Endothelial cell of umbilical vein (primary cell): Measurements from ENCODE around the gene LPAR1. TPM values are rescaled to one million over a fixed set of nuclear protein-coding genes. Genes with fewer than 3 reads are reported as not detected.

Source experiments
- BruUV-seq: library from RNA; stranded (reverse); fragments of 400-500 nt; replicated peaks from 2 replicates; lab custom pipeline; 2021; lab: Mats Ljungman, UMichigan
- CTCF ChIA-PET: fragments of 300-600, 350-600 bp; sonication (Branson Sonifier 250); formaldehyde crosslinking; loops from one replicate; lab custom pipeline; 2021; ENCODE audit warnings: antibody characterized with exemption, inconsistent platforms; lab: Charles Lee
- POLR2A ChIA-PET: fragments of 300-600, 350-600 bp; sonication (Branson Sonifier 250); formaldehyde crosslinking; loops from one replicate; lab custom pipeline; 2021; ENCODE audit warnings: antibody characterized with exemption, inconsistent platforms; lab: Charles Lee
- DNase-seq: peaks from one replicate; pipeline ENCODE4 v3.0.0-alpha.2; 2011; ENCODE audit warnings: low read depth, low spot score
- FAIRE-seq: peaks from 2 replicates; lab custom pipeline; 2011; peaks lifted over from hg19 to GRCh38; lab: Jason Lieb, UNC
- H2AFZ ChIP-seq: 2 replicates; pipeline ENCODE4 v1.6.0; 2012; ENCODE audit warnings: low read depth, low read length, control low read depth, inconsistent platforms
- H3K27ac ChIP-seq: 2 replicates; pipeline ENCODE4 v1.5.1; 2011; ENCODE audit warnings: low read depth, mild to moderate bottlenecking, control low read depth, low read length, moderate library complexity; ENCODE audit not compliant: insufficient read depth
- H3K27me3 ChIP-seq, 2 experiments: 2 replicates each; pipeline versions ENCODE4 v1.6.0 to v1.6.1; 2011; ENCODE audit warnings: low read length in 2 of 2, mixed read lengths in 1 of 2; ENCODE audit not compliant: control insufficient read depth in 2 of 2, insufficient read depth in 2 of 2
- H3K36me3 ChIP-seq, 2 experiments: 2 replicates in 1 of 2; 3 replicates in 1 of 2; pipeline ENCODE4 v1.5.1; 2011; ENCODE audit warnings: low read length in 2 of 2, mild to moderate bottlenecking in 1 of 2, moderate library complexity in 1 of 2; ENCODE audit not compliant: control insufficient read depth in 2 of 2, insufficient read depth in 2 of 2; ENCODE audit errors: extremely low read depth in 1 of 2
- H3K4me1 ChIP-seq: 3 replicates; pipeline ENCODE4 v1.5.1; 2011; ENCODE audit warnings: mild to moderate bottlenecking, low read length; ENCODE audit not compliant: control insufficient read depth, insufficient read depth; ENCODE audit errors: extremely low read depth
- H3K4me2 ChIP-seq: 2 replicates; pipeline ENCODE4 v1.6.1; 2011; ENCODE audit warnings: low read length, control low read depth, mixed read lengths; ENCODE audit not compliant: insufficient read depth
- H3K4me3 ChIP-seq, 3 experiments: fragments of 200-600 bp in 1 of 3; sonication (generic), shearing (Covaris generic) in 1 of 3; replicated peaks in 1 of 3; 2 replicates each; pipeline ENCODE4 v1.5.1; 2011 to 2016; ENCODE audit warnings: control low read depth in 3 of 3, low read length in 3 of 3, mild to moderate bottlenecking in 2 of 3, inconsistent platforms in 1 of 3, low read depth in 1 of 3, moderate library complexity in 1 of 3; ENCODE audit not compliant: insufficient read depth in 1 of 3
- H3K79me2 ChIP-seq: 2 replicates; pipeline ENCODE4 v1.6.0; 2012; ENCODE audit warnings: low read length, inconsistent platforms; ENCODE audit not compliant: control insufficient read depth, insufficient read depth
- H3K9ac ChIP-seq: replicated peaks from 2 replicates; pipeline ENCODE3; 2011; ENCODE audit warnings: low read length, control low read depth; ENCODE audit not compliant: insufficient read depth; ENCODE audit errors: extremely low read depth
- H3K9me1 ChIP-seq: replicated peaks from 3 replicates; pipeline ENCODE4 v1.6.0; 2011; ENCODE audit warnings: mild to moderate bottlenecking, low read length; ENCODE audit not compliant: control insufficient read depth, insufficient read depth; ENCODE audit errors: extremely low read depth
- H3K9me3 ChIP-seq: replicated peaks from 2 replicates; pipeline ENCODE4 v1.5.1; 2012; ENCODE audit warnings: low read length, inconsistent platforms; ENCODE audit not compliant: control insufficient read depth, insufficient read depth
- H4K20me1 ChIP-seq: replicated peaks from 2 replicates; pipeline ENCODE3; 2011; ENCODE audit warnings: mild to moderate bottlenecking, low read length; ENCODE audit not compliant: control insufficient read depth, insufficient read depth; ENCODE audit errors: extremely low read depth
- CTCF ChIP-seq, 2 donors: IDR thresholded peaks; 1 replicate in 1 of 2; 2 replicates in 1 of 2; pipeline ENCODE4 v1.5.1; 2011; ENCODE audit warnings: low read length in 2 of 2, mild to moderate bottlenecking in 2 of 2, moderate library complexity in 2 of 2, control low read depth in 1 of 2, inconsistent platforms in 1 of 2, low read depth in 1 of 2; ENCODE audit not compliant: insufficient read depth in 1 of 2; ENCODE audit errors: extremely low read depth in 1 of 2
- EZH2 ChIP-seq: IDR thresholded peaks from 2 replicates; pipeline ENCODE4 v1.6.1; 2012; ENCODE audit warnings: borderline replicate concordance, low read depth, mild to moderate bottlenecking, moderate library complexity, low read length, inconsistent platforms; ENCODE audit not compliant: severe bottlenecking
- FOS ChIP-seq: IDR thresholded peaks from 2 replicates; pipeline ENCODE4 v1.6.1; 2011; ENCODE audit warnings: mild to moderate bottlenecking, low read length, moderate library complexity, borderline replicate concordance; ENCODE audit not compliant: insufficient read depth
- GATA2 ChIP-seq: IDR thresholded peaks from 2 replicates; pipeline ENCODE4 v1.7.0; 2011; ENCODE audit warnings: low read depth, mild to moderate bottlenecking, moderate library complexity, mixed read lengths, low read length; ENCODE audit not compliant: insufficient read length, insufficient read depth
- JUN ChIP-seq: IDR thresholded peaks from 2 replicates; pipeline ENCODE4 v1.6.1; 2011; ENCODE audit warnings: borderline replicate concordance, low read depth; ENCODE audit not compliant: insufficient read length, insufficient read depth
- MAX ChIP-seq: IDR thresholded peaks from 2 replicates; pipeline ENCODE4 v1.6.1; 2011; ENCODE audit not compliant: insufficient read depth, insufficient read length
- MYC ChIP-seq: IDR thresholded peaks from one replicate; pipeline ENCODE4 v1.6.1; 2011; ENCODE audit warnings: mild to moderate bottlenecking, low read depth, low read length
- POLR2A ChIP-seq: IDR thresholded peaks from 2 replicates; pipeline ENCODE4 v1.6.1; 2012; ENCODE audit warnings: low read depth, mild to moderate bottlenecking, control low read depth, low read length
- POLR2AphosphoS5 ChIP-seq: IDR thresholded peaks from 2 replicates; pipeline ENCODE4 v1.6.1; 2012; ENCODE audit warnings: low read depth, mild to moderate bottlenecking, control low read depth, low read length, moderate library complexity; ENCODE audit not compliant: insufficient read depth
- dilution Hi-C: fragments of 300-500 bp; cut with MboI; formaldehyde crosslinking; loops from one replicate; pipeline ENCODE4 v1.15.0; 2019; ENCODE audit warnings: low sequenced_read_pairs; ENCODE audit not compliant: extremely low pct_ligation_motif_present
- intact Hi-C: fragments of 100-400 bp; cut with micrococcal nuclease; formaldehyde crosslinking; loops from one replicate; pipeline ENCODE4 v1.10.0; 2022
- polyA plus RNA-seq, 4 experiments: library from polyadenylated mRNA; depleted of rRNA in 3 of 4; stranded (reverse) in 3 of 4; unstranded in 1 of 4; fragments of >200 nt; gene quantifications; 2 replicates each; pipeline versions ENCODE4 v1.2.1 to v1.2.3, GENCODE V29; 2011 to 2012; ENCODE audit warnings: missing spikeins in 1 of 4
- total RNA-seq: library from RNA; stranded (reverse); gene quantifications from 2 replicates; pipeline ENCODE4 v1.2.3, GENCODE V29; 2021

Gene LPAR1
- total and polyA plus RNA-seq, 2 donors (not counting 3 experiments of a cell fraction or from before 2014, with no cell fraction given) = 0.88 to 3.0 TPM

- dilution Hi-C loops (no loop called here), intact Hi-C loops (no loop called here)
- ChIA-PET POLR2A (no interaction called here), CTCF (interaction anchor here (1.9 kb wide), 1 partner anchor 10 kb away, joined by 8 read pairs; no protein-coding TSS in a partner anchor)
- Histone ChIP-seq H2AFZ (no peak overlapping the region), H3K27ac (no peak overlapping the region), H3K4me3 (no peak overlapping the region), H3K9me3 (no peaks in the 10 kb centered on the region), H3K27me3 (no peaks in the 10 kb centered on the region), H3K4me2 (no peak overlapping the region), H3K4me1 (no peaks in the 10 kb centered on the region), H4K20me1 (no peaks in the 10 kb centered on the region), H3K36me3 (no peaks in the 10 kb centered on the region), H3K79me2 (no peaks in the 10 kb centered on the region), H3K9ac (no peak overlapping the region), H3K9me1 (no peaks in the 10 kb centered on the region)
- BruUV-seq = no TSS peak
- DNase-seq = no peak
- FAIRE-seq = no peak
- TF ChIP-seq FOS = no peak
- TF ChIP-seq MAX = no peak
- no peak for TF ChIP-seq POLR2AphosphoS5
- TF ChIP-seq EZH2 = no peak
- no peak for TF ChIP-seq POLR2A
- no peak for TF ChIP-seq CTCF (IDR thresholded peaks at IDR 0.05; ENCODE audit: extremely low read depth in 1 of 2, insufficient read depth in 1 of 2, low read depth in 1 of 2, low read length in 2 of 2)
- TF ChIP-seq GATA2 = no peak
- TF ChIP-seq JUN = no peak
- TF ChIP-seq MYC = no peak
These were observed 43.5 kb downstream of the LPAR1 start for GRCh38 chr9:110994771-110995241.
